Left lung (tissue), 10 donors: Measurements from ENCODE around the gene RAP1GAP. TPM values are rescaled to one million over a fixed set of nuclear protein-coding genes. Genes with fewer than 3 reads are reported as not detected.

ENCODE experiments used
- ATAC-seq: fragments of 200-7000 bp; cut with Tn5 transposase; one replicate; pipeline ENCODE4 v1.9.1; 2020; ENCODE audit warnings: moderate library complexity
- DNase-seq, 4 donors: peaks; one replicate each; pipeline ENCODE4 v3.0.0-alpha.2; 2013 to 2020
- H3K27ac ChIP-seq, 2 donors: fragments of 200-600 bp; sonication (generic) in 1 of 2; one replicate each; pipeline versions ENCODE4 v1.5.0 to v1.8.0; 2020 to 2021
- H3K27me3 ChIP-seq, 2 donors: fragments of 200-600 bp; sonication (generic) in 1 of 2; one replicate each; pipeline versions ENCODE4 v1.5.0 to v1.8.0; 2020 to 2021
- H3K36me3 ChIP-seq, 2 donors: fragments of 200-600 bp; sonication (generic) in 1 of 2; one replicate each; pipeline versions ENCODE4 v1.5.0 to v1.8.0; 2020 to 2021
- H3K4me1 ChIP-seq, 2 donors: fragments of 200-600 bp; one replicate each; pipeline ENCODE4 v1.8.0; 2021
- H3K4me3 ChIP-seq, 2 donors: fragments of 200-600 bp; sonication (generic) in 1 of 2; one replicate each; pipeline versions ENCODE4 v1.5.0 to v1.8.0; 2020 to 2021; ENCODE audit warnings: mild to moderate bottlenecking in 1 of 2
- H3K9me3 ChIP-seq, 2 donors: fragments of 200-600 bp; sonication (generic) in 1 of 2; one replicate each; pipeline versions ENCODE4 v1.5.0 to v1.8.0; 2020 to 2021
- CTCF ChIP-seq, 2 donors: fragments of 200-600 bp; sonication (generic) in 1 of 2; IDR thresholded peaks; one replicate each; pipeline versions ENCODE4 v1.5.0 to v1.8.0; 2021; ENCODE audit warnings: antibody characterized with exemption in 2 of 2
- intact Hi-C, 2 donors: fragments of 100-400 bp; cut with DNase I; formaldehyde crosslinking; loops; one replicate each; pipeline versions ENCODE4 v1.11.2 to v1.14.2; 2022
- polyA plus RNA-seq, 6 donors: library from polyadenylated mRNA; unstranded; fragments of 120-200 nt; gene quantifications; one replicate each; pipeline ENCODE4 v1.2.1, GENCODE V29; 2013; ENCODE audit not compliant: insufficient read length in 6 of 6
- total RNA-seq, 2 donors: library from RNA; stranded (reverse); fragmentation: NEBNext Ultra II Directional; extraction: Animal tissue kit (Norgen Biotek cat#: 25700); gene quantifications; one replicate each; pipeline ENCODE4 v1.2.1, GENCODE V29; 2021
- donor health status: DM: no; HTN: yes; CAD: no.
- donor health status: DM: no; HTN: no; CAD: no.

RAP1GAP gene
- total and polyA plus RNA-seq, 8 donors: 20.7 to 59.3 (median 45.2) TPM

- no peak overlapping the region for H3K27ac ChIP-seq
- DNase-seq (no peak), ATAC-seq (no peak)
- no peak for TF ChIP-seq CTCF (IDR thresholded peaks at IDR 0.05)
- H3K36me3 ChIP-seq: peaks cover 0 to 54% of the 10 kb centered on the region in 2 donors
- H3K4me1 ChIP-seq: peaks cover 0 to 16% of the 10 kb centered on the region in 2 donors
- H3K9me3 ChIP-seq: no peaks in the 10 kb centered on the region
- H3K27me3 ChIP-seq: peaks cover 0 to 14% of the 10 kb centered on the region in 2 donors
- intact Hi-C loops: no loop called here
- no peak overlapping the region for H3K4me3 ChIP-seq
These were observed 98.3 kb downstream of the RAP1GAP start for GRCh38 chr1:21570885-21571284.

- no peak for ATAC-seq
- H3K9me3 ChIP-seq: no peaks in the 10 kb centered on the region
- peaks cover 0 to 54% of the 10 kb centered on the region in 2 donors for H3K36me3 ChIP-seq
- no peak overlapping the region for H3K27ac ChIP-seq
- peaks cover 0 to 14% of the 10 kb centered on the region in 2 donors for H3K27me3 ChIP-seq
- H3K4me3 ChIP-seq: no peak overlapping the region
- no peak for TF ChIP-seq CTCF (IDR thresholded peaks at IDR 0.05)
- peaks cover 0 to 16% of the 10 kb centered on the region in 2 donors for H3K4me1 ChIP-seq
- DNase-seq: peak in 1 of 4 donors; percentile 60
- intact Hi-C loops: no loop called here
These were observed 98.7 kb downstream of the RAP1GAP start for GRCh38 chr1:21570528-21570875.

- peak in 1 of 4 donors; percentile 58 for DNase-seq
- no peak for ATAC-seq
- no peaks in the 10 kb centered on the region for H3K9me3 ChIP-seq
- peaks cover 0 to 16% of the 10 kb centered on the region in 2 donors for H3K4me1 ChIP-seq
- no peak overlapping the region for H3K4me3 ChIP-seq
- intact Hi-C loops: no loop called here
- H3K27ac ChIP-seq: no peak overlapping the region
- H3K36me3 ChIP-seq: peaks cover 0 to 54% of the 10 kb centered on the region in 2 donors
- H3K27me3 ChIP-seq: peaks cover 0 to 14% of the 10 kb centered on the region in 2 donors
- no peak for TF ChIP-seq CTCF (IDR thresholded peaks at IDR 0.05)
These were observed 99.2 kb downstream of the RAP1GAP start for GRCh38 chr1:21569820-21570527.

- H3K27ac ChIP-seq: no peak overlapping the region
- no peak for TF ChIP-seq CTCF (IDR thresholded peaks at IDR 0.05)
- no peaks in the 10 kb centered on the region for H3K9me3 ChIP-seq
- intact Hi-C loops: no loop called here
- DNase-seq (peak in 1 of 4 donors; percentile 42), ATAC-seq (no peak)
- peaks cover 0 to 4% of the 10 kb centered on the region in 2 donors for H3K27me3 ChIP-seq
- H3K36me3 ChIP-seq: peaks cover 0 to 65% of the 10 kb centered on the region in 2 donors
- H3K4me1 ChIP-seq: peaks cover 0 to 9% of the 10 kb centered on the region in 2 donors
- H3K4me3 ChIP-seq: no peak overlapping the region
These were observed 100.3 kb downstream of the RAP1GAP start for GRCh38 chr1:21568809-21569385.

- Histone ChIP-seq H3K9me3 (no peaks in the 10 kb centered on the region), H3K4me1 (peaks cover 0 to 2% of the 10 kb centered on the region in 2 donors), H3K4me3 (no peak overlapping the region), H3K27me3 (no peaks in the 10 kb centered on the region), H3K36me3 (peaks cover 0 to 72% of the 10 kb centered on the region in 2 donors), H3K27ac (no peak overlapping the region)
- TF ChIP-seq CTCF (IDR thresholded peaks at IDR 0.05): no peak
- ATAC-seq (no peak), DNase-seq (peak in 1 of 4 donors; percentile 34)
- intact Hi-C loops: no loop called here
These were observed 101.0 kb downstream of the RAP1GAP start for GRCh38 chr1:21568006-21568746.
